HL-60/S4 (cell line): ENCODE data around the gene PDE11A.

Experiments
- in situ Hi-C: fragments of 300-500 bp; cut with MboI; formaldehyde crosslinking; loops from 2 replicates; pipeline ENCODE4 v1.14.3; 2022; ENCODE audit warnings: low sequenced_read_pairs

PDE11A gene

DNA sequence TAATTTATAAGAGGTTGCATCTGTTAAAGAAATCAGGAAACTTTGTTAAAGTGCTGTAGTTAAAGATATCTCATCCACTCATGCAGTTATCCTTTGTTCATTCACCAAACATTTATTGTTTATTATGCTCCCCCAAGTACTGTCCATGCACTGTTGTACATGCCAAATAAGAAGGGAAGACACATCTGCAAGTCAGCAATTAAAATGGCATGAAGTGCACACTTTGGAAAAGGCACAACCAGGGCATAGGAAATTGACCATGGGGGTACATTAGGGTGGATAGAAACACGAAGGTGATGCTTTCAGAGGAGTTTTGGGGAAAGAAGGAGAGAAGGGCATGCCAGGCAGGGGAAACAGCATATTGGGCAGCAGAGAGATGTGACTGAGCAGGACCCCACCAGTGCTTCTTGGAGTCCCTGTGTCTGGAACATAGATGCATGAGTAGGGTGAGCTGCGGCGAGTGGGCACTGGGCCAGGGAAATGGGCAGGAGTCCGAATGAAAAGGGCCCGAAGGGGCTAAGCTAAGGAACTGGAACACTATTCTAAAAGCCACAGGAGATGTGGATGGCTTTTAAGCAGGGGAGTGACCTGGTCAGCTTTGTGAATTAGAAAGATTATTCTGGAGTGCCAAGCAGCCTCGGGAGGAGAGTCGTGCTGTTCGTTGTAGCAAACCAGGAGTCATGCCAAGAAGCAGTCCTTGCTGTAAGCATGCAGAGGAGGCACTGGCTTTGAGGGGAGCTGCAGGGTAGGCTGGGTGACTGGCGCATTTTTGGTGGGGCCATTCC is 363.7 kb downstream of the PDE11A start:
- in situ Hi-C loops: no loop called here

GRCh38 chr2:177708106-177708505 is 364.5 kb downstream of the PDE11A start:
- in situ Hi-C loops: no loop called here

DNA sequence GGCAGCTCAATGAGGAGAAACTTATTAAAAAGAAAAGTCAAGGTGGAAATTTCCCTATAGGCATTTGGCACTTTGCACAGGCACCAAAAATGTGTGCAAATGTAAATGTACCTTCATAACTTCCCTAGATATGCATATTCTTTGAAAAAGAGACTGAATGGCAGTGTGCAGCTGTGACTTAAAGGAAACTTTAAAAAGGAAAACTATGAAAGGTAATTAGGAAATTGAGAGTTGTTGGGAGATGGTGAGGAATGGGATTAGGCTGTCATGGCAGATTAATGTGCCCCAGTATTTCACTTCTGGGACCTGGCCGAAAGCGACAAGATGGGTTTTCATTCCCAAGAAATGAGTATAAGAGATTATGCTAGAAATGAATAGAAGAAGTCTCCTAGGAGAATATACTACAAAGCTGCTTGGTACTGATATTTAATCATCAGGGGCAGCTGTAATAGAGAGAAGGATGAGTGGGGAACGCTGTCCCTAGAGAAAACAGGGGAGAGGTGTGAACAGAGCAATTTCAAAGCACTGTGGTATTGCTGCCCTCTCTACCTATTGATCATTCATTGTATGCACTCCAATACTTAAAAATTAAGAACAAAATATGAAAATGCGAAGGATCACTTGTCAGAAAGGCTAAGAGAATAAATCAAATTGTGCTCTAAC is 366.9 kb downstream of the PDE11A start:
- in situ Hi-C loops: no loop called here

DNA sequence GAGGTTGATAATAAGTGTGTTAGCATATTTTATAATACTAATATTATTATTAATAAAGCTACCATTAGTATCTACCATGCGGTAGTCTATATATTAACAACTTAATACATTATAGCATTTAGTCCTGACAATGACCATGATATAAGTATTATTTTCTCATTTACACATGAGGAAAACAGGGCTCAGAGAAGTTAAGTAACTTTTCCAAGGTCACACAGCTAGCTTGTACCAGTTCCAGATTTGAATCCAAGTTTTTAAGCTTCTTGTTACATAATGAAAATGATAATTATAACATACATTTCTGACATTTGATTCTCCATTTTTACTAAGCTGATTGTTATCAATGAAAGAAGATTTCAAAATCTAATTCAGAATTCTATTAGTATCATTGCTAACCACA is 369.4 kb downstream of the PDE11A start:
- in situ Hi-C loops: no loop called here

DNA sequence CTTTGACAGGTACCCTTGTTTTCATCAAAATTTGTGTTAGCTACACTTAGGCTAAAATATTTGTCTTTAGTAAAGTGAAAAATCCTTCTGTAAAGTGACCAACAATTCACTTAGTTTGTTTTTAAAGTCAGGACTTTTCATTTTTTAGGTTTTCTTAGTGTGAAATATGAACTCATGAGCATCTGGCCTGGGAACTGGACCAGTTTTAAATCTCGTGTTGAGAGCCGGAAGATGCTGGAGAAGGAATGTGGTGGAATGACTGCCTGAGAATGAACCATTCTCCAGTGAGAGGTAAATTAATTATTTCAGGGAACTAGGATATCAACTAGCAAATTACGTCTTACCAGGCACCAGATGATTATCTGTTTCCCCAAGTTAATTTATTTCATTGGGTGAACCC is 374.3 kb downstream of the PDE11A start:
- in situ Hi-C loops: no loop called here

DNA sequence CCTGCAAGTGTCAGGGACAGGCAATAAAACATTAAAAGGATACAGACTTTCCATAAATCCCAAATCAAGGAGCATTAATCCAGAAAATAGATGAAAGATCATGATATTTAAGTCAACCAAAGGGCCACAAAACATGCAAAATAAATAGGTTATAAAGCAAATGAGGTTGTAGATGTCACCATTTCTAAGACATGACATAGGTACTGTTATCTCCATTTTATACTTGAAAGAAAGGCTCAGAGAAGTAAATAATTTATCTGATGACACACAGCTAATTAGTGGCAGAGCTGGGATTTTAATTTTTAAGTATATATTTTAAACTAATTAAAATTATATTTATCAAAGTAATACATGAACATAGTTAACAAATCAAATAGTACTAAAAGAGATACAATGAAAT is 378.2 kb downstream of the PDE11A start:
- in situ Hi-C loops: no loop called here

DNA sequence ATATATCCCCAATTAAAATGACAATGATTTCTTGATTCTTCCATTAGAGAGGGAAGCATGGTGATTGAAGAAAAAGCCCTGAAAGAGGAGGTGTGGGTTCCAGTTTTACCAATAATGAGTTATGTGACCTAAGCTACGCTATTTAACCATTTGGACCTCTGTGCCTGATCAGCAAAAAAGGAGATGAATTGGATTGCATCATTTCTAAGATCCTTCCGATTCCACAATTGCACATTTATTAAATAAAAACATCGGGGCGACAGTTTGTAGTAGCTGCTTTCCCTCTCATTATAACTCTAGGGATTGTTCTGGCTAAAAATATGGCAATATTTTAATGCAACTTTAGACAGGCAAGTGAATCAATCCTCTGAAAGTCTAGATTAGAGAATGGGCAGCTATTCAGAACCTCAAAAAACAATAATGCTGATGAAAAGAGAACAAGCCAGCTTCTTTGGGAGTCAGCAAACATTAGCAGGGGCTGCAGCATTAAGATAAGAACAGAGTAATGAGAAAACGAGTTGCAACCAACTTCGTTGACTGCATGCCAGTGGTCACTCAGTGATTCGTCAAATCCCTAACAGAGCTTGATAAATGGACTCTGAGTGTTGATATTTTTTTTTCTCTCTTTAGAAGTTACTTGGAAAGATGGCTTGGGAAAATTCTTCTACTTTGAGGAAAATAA is 378.8 kb downstream of the PDE11A start:
- in situ Hi-C loops: no loop called here

GRCh38 chr2:177692783-177693269 is 379.8 kb downstream of the PDE11A start:
- in situ Hi-C loops: no loop called here

DNA sequence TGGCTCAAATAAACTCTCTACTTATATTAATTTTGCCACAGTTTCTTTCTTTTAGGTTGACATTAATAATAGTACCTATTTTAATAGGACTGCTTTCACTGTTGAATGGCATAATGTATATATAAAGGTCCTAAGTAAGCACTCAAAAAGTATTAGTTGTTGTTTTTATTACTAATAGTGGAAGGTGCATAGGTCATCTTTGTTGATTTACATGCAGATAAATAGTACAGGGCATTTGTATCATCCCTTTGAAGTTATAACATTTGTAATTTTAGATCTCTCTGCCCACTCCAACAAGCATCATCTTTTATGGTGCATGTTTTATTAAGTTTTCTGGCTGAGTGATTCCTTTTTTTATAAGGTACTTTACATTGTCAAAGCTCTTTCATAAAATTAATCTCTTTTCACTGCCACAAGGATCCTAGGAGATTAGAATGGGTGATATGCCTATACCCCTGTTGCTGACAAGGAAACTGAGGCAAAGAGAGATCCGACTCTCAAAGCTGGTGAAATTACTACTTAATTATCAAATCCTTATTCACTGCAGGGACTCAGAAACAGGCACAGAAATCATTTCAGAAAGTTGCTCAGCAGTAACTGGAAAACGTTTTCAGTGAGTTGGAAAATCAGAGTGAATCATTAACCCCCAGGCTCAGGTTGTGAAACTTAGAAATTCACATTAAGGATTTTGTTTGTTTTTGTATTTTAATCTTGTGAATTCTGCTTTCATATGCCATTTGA is 380.4 kb downstream of the PDE11A start:
- in situ Hi-C loops: no loop called here

DNA sequence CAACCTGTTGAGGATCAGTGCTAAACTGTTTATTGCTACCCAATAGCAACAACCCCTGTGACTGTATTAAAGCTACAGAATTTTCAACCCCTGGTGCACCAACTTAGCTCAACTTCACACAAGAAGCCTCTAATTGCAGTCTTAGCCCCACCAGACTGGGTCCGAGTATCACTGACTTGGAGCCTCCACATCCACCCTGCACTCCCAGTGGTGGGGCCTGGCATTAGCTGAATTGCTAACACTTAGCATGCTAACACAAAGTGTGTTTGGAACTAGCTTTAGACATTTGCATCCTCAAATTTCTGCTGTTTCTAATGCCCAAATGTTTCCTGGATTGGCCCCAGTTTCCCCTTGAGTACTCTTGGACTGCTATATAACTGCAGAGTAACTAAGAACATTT is 381.4 kb downstream of the PDE11A start:
- in situ Hi-C loops: no loop called here

DNA sequence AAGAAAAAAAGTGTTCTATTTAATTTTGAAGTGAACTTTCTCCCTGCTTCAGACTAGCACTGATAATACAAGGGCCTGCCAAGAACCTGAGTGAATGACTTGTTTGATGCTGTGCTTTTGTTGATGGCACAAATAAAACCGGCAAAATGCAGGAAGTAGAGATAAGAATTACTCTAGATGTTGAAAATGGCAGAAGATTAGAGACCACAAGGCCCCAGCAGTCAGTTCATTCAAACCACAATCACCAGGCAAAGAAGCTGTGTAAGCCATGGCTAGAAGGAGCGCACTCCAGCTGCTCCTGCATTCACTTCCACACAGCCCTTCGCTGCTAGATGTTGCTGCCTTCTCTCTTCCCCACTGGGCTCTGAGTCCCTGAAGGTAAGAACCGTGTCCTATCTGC is 383.0 kb downstream of the PDE11A start:
- in situ Hi-C loops: no loop called here

DNA sequence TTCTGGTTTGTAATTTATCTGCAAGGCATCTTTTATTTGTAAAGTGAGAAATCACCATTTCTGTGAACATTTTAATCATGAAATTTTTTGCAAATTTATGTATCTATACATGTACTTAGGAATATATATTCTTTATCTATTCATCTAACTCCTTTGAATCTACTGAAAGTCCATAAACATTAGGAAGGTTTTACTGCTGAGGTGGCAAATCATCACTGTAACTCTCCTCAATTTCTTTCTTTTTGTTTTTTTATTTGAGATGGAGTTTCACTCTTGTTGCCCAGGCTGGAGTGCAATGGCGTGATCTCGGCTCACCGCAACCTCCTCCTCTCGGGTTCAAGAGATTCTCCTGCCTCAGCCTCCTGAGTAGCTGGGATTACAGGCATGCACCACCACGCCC is 383.7 kb downstream of the PDE11A start:
- in situ Hi-C loops: no loop called here

DNA sequence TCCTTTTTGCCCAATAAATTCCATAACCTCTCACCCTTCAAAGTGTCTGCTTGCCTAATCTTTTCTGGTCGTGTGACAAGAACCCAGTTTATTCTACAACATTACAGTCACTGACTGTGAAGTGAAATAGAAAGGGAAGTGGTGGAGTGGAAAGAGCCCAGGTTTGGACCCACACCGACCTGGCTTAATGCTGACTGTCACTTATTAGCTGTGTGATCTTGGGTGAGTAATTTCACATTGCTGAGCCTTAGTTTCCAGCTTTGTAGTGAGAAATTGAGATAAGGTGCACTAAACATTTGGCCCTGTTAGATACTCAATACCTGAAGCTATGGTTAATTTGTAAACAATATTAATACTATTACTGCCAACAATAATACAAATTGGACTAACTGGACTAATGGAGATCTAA is 388.9 kb downstream of the PDE11A start:
- in situ Hi-C loops: no loop called here

GRCh38 chr2:177682836-177683660 is 389.5 kb downstream of the PDE11A start:
- in situ Hi-C loops: no loop called here

- in situ Hi-C loops: no loop called here
Measured at GRCh38 chr2:177682006-177682405, 390.6 kb downstream of the PDE11A start.

- in situ Hi-C loops: no loop called here
Measured at GRCh38 chr2:177680866-177681712, 391.5 kb downstream of the PDE11A start.

- in situ Hi-C loops: no loop called here
Measured at GRCh38 chr2:177679611-177680605, 392.7 kb downstream of the PDE11A start.

DNA sequence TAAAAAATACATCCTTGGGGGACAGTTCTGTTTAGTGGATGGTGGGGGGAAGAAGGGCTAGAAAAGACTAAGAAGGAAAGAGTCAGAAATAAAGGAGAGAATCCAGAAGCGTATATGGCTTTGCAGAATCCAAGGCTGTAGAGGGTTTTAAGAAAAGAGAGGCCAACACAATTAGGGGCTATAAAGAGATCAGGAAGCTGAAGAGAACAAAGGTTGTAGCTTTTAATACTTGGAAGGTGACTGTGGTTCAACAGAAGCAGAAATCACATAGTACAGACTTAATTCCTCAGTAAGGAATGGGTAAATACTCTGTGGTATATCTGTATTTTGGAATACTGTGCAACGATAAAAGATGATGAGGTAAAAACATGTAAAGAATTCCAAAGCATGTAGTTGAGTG is 393.6 kb downstream of the PDE11A start:
- in situ Hi-C loops: no loop called here
